Measurements from ENCODE around the gene ANKRD12.
"Not testable (repeated sequence)": the region's sequence is repeated elsewhere in the genome, so short reads cannot be mapped to it uniquely, and the experiment has no call there.

The ANKRD12 gene

DNA sequence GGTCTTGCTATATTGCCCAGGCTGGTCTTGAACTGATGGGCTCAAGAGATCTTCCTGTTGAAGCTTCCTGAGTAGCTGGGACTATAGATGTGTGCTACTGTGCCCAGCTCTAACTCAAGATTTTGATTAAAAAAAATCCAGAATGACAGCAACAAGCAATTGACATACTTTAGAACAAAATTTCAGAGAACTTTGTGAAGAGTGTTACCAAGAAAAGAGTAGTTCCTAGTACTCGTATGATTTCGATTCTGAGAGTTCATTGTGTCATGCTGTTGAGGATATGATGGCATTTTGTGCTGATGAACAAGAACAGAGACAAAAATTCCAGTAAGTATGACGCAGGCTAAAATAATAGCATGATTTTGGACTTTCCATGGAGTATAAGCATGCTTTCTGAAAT, 107.8 kb downstream of the ANKRD12 start:
- ATAC-seq (replicated peaks) (no peak), DNase-seq (no peak)
- peaks cover 7 to 11% of the 10 kb centered on the region in 2 donors for H3K4me1 Mint-ChIP-seq (ENCODE audit: low read depth in 2 of 2)
- no peaks in the 10 kb centered on the region for H3K9me3 Mint-ChIP-seq
- H3K27ac Mint-ChIP-seq, result no peak overlapping the region
- H3K4me3 Mint-ChIP-seq, result no peak overlapping the region
- peaks cover 31% of the 10 kb centered on the region for H3K36me3 Mint-ChIP-seq (ENCODE audit: insufficient read depth)
- no peaks in the 10 kb centered on the region for H3K27me3 Mint-ChIP-seq

DNA sequence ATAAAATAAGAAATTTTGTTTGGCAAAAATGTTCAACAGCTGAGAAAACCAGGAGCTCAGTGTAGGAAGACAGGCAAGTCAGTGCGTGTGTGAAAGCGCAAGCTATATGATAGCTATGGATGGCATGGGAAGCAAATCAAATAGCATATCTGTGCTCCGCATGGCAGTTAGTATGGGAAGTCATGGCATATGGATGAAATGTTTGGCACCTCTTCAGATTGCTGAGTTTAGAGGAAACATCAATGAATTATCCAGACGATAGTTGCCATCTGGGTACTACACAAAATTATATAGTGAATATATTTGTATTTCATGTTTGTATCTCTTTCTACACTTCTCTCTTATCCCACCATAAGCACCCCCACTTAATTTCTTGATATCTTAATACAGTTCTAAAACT, 112.1 kb downstream of the ANKRD12 start:
- Mint-ChIP-seq H3K9me3 (no peaks in the 10 kb centered on the region), H3K4me3 (no peak overlapping the region), H3K27me3 (no peaks in the 10 kb centered on the region), H3K36me3 (ENCODE audit: insufficient read depth) (peaks cover 28% of the 10 kb centered on the region), H3K27ac (no peak overlapping the region), H3K4me1 (ENCODE audit: low read depth in 2 of 2) (peaks cover 6 to 8% of the 10 kb centered on the region in 2 donors)
- DNase-seq (no peak), ATAC-seq (replicated peaks) (no peak)

DNA sequence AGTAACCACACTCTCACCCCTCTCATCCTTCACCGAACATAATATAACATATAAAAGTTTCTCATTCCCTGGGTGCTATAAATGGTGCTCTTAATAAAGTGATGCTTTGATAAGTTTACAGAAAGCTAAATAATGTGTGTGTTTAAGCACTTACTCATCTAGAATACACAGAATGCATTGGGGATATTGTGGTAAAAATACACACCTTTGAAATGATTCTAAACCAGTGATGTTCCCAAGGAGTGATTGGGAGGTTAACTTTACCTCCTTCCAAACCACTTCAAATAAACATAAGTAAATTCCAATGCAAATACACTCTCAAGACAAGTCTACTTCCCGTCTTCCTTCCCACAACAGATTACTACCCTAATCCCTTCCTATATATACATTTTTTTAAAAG, 112.7 kb downstream of the ANKRD12 start:
- no peak overlapping the region for H3K4me3 Mint-ChIP-seq
- H3K9me3 Mint-ChIP-seq, result no peaks in the 10 kb centered on the region
- H3K27me3 Mint-ChIP-seq, result no peaks in the 10 kb centered on the region
- H3K36me3 Mint-ChIP-seq (ENCODE audit: insufficient read depth), result peaks cover 26% of the 10 kb centered on the region
- H3K4me1 Mint-ChIP-seq (ENCODE audit: low read depth in 2 of 2), result peaks cover 3 to 8% of the 10 kb centered on the region in 2 donors
- DNase-seq (no peak), ATAC-seq (replicated peaks) (no peak)
- no peak overlapping the region for H3K27ac Mint-ChIP-seq

DNA sequence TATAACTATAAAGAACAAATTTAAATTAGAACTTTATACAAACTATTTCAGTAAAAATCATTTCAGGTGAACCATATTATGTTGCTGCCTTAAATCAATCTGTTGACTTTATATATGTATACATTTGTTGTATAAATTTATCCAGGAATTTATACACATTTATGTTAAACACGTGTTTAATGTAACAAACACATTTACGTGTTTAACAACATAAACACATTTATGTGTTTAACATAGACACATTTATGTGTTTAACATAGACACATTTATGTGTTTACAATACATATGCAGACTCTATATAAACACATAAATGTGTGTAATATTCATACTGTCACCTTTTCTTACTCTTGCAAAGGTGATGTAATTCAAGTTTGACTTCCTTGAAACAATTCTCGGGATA, 122.6 kb downstream of the ANKRD12 start:
- Mint-ChIP-seq H3K27me3 (no peaks in the 10 kb centered on the region), H3K36me3 (ENCODE audit: insufficient read depth) (peaks cover 33% of the 10 kb centered on the region), H3K27ac (no peak overlapping the region), H3K4me3 (no peak overlapping the region), H3K4me1 (ENCODE audit: low read depth in 2 of 2) (peaks cover 3 to 19% of the 10 kb centered on the region in 2 donors), H3K9me3 (peaks cover 0 to 13% of the 10 kb centered on the region in 2 donors)
- no peak for DNase-seq
- ATAC-seq (replicated peaks), result no peak

DNA sequence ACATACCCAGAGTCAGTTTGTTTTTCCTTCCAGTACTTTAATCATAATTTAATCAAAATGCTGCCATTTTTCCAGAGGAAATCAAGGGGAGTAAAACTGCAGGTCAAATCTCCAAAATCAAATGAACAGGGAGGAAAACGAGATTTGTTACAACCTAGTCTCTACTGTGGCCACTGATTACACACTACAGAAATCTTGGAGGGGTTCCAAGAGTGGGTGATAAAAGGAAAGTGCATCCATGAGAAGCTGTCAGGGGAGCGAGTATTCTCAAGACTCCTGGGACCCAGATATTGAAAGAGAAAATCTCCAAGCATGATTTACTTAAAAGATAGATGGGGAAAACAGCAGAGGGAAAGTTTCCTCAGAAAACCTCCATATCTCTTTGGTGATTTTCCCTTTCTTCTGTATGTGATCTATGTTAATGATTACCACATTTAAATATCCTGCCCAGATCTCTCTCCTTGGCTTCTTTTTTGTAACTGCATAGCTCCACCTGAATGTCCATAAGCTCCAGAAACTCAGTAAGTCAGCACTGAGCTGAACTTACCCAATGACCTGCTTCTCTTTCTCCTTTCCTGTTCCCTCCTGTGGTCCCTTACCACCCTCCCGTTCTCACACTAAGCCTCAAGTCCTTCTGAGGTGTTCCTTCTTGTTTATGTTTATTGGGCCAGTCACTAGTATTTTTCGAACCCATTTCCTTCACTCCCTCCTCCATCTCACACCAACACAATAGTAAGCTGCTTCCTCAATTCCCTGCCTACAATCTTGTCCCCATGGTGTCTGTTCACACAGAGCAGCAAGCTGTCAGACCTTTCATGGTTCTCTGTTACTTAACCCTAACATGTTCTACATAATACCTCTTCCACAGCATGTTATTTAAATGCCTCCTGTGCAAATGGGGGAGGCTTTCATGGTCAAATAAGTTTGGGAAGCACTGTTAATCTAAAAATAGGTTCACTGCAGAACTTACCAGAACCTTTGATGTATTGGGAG, 124.1 kb downstream of the ANKRD12 start:
- Mint-ChIP-seq H3K4me3 (no peak overlapping the region), H3K9me3 (peaks cover 0 to 3% of the 10 kb centered on the region in 2 donors), H3K4me1 (ENCODE audit: low read depth in 2 of 2) (peaks cover 3 to 13% of the 10 kb centered on the region in 2 donors), H3K27me3 (no peaks in the 10 kb centered on the region), H3K27ac (peak overlapping the region; percentile 7 to 85), H3K36me3 (ENCODE audit: insufficient read depth) (peaks cover 27% of the 10 kb centered on the region)
- DNase-seq, result no peak
- ATAC-seq (replicated peaks), result no peak

DNA sequence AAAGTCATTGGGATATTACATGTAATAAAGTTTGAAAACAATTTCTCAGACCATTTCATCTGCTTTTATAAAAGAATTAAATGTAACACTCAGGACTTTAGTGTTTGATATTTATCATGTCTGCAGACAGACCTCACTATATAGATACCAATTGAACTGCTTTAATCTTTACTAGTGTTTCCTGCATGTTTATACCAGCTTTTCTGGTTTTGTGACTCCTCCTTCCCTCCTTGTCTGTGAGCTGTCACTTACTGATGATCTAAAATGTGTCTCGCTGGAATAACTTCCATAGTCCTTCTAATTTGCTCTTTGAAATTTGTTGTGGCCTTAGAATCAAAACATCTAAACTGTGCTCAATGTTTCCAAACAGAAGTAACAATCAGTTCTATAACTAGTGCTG, 126.7 kb downstream of the ANKRD12 start:
- no peaks in the 10 kb centered on the region for H3K27me3 Mint-ChIP-seq
- peaks cover 26% of the 10 kb centered on the region for H3K36me3 Mint-ChIP-seq (ENCODE audit: insufficient read depth)
- no peak for DNase-seq
- H3K9me3 Mint-ChIP-seq, result no peaks in the 10 kb centered on the region
- no peak for ATAC-seq (replicated peaks)
- no peak overlapping the region for H3K4me3 Mint-ChIP-seq
- H3K4me1 Mint-ChIP-seq (ENCODE audit: low read depth in 2 of 2), result peaks cover 3 to 13% of the 10 kb centered on the region in 2 donors
- peak overlapping the region in 1 of 2 donors; percentile 62 for H3K27ac Mint-ChIP-seq

DNA sequence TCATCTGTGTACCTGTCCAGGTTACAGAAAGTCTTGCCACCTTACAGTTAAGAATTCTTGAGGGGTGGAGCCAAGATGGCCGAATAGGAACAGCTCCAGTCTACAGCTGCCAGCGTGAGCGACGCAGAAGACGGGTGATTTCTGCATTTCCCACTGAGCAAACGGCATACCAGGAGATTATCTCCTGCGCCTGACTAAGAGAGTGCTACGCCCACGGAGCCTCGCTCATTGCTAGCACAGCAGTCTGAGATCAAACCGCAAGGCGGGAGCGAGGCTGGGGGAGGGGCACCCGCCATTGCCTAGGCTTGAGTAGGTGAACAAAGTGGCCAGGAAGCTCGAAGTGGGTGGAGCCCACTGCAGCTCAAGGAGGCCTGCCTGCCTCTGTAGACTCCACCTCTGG, 128.2 kb downstream of the ANKRD12 start:
- not testable (repeated sequence) for H3K27me3 Mint-ChIP-seq; DNase-seq; H3K27ac Mint-ChIP-seq; H3K9me3 Mint-ChIP-seq; ATAC-seq (replicated peaks); H3K4me3 Mint-ChIP-seq
- H3K36me3 Mint-ChIP-seq (ENCODE audit: insufficient read depth), result peaks cover 26% of the 10 kb centered on the region
- peaks cover 3 to 12% of the 10 kb centered on the region in 2 donors for H3K4me1 Mint-ChIP-seq (ENCODE audit: low read depth in 2 of 2)

DNA sequence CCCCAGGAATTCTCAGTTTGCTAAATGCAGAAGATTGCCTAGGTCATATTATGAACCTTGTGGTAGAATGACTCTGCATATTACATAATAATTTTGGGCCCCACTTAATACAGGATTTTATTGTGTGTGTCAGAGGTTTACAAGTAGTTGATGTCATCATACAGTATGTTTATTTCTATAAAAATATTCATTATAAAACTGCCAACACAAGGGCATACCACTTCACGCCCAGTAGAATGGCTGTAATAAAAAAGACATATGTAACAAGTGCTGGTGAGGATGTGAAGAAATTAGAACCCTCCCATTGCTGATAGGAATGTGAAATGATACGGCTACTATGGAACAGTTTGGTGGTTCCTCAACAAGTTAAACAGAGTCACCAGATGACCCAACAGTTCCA, 136.6 kb downstream of the ANKRD12 start:
- Mint-ChIP-seq H3K9me3 (no peaks in the 10 kb centered on the region), H3K27me3 (no peaks in the 10 kb centered on the region), H3K27ac (no peak overlapping the region), H3K36me3 (ENCODE audit: insufficient read depth) (peaks cover 63% of the 10 kb centered on the region), H3K4me1 (ENCODE audit: low read depth in 2 of 2) (no peaks in the 10 kb centered on the region), H3K4me3 (no peak overlapping the region)
- no peak for ATAC-seq (replicated peaks)
- no peak for DNase-seq

DNA sequence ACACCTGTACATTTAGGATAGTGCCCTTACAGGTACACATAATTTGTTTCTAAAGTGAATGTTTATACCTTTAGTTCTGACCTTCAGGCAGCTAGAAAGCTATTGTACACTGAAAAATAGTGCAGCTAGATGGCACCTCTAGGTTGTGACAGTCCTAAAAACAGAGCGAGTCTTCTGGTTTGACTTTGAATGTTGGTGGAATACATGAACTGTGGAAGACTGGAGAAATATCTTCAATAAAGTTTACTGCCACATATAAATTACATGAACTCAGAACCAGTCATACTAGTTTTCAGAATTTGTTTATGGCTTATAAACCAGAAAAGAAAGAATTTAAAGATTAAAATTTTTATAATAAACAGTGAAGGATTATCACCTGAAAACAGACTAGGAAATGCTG, 139.3 kb downstream of the ANKRD12 start:
- ATAC-seq (replicated peaks) (no peak), DNase-seq (no peak)
- H3K27me3 Mint-ChIP-seq, result no peaks in the 10 kb centered on the region
- H3K27ac Mint-ChIP-seq, result peak overlapping the region in 1 of 2 donors; percentile 77
- no peak overlapping the region for H3K4me3 Mint-ChIP-seq
- peaks cover 81% of the 10 kb centered on the region for H3K36me3 Mint-ChIP-seq (ENCODE audit: insufficient read depth)
- no peaks in the 10 kb centered on the region for H3K9me3 Mint-ChIP-seq
- H3K4me1 Mint-ChIP-seq (ENCODE audit: low read depth in 2 of 2), result no peaks in the 10 kb centered on the region

DNA sequence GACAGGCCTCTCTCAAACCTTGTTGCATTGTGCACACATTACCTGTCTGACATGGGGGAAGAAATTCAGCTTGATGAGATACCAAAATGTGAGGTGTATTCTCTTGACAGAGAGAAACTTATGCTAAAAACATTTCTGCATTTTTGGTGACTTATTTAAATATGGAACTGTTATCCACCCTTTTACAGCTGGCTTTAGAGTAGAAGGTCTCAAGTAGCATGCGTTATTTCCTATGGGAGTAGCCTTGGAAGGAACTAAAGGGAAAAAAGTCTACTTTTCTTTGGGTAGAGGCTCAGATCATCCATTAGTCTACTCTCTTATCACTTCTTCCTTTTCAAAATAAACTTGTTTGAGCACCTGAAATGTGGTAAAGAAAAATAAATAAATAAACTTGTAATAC, 141.4 kb downstream of the ANKRD12 start:
- Mint-ChIP-seq H3K27me3 (no peaks in the 10 kb centered on the region), H3K4me3 (no peak overlapping the region), H3K4me1 (ENCODE audit: low read depth in 2 of 2) (no peaks in the 10 kb centered on the region), H3K36me3 (ENCODE audit: insufficient read depth) (peaks cover 71% of the 10 kb centered on the region), H3K9me3 (no peaks in the 10 kb centered on the region), H3K27ac (peak overlapping the region; percentile 28 to 66)
- no peak for DNase-seq
- ATAC-seq (replicated peaks), result no peak

DNA sequence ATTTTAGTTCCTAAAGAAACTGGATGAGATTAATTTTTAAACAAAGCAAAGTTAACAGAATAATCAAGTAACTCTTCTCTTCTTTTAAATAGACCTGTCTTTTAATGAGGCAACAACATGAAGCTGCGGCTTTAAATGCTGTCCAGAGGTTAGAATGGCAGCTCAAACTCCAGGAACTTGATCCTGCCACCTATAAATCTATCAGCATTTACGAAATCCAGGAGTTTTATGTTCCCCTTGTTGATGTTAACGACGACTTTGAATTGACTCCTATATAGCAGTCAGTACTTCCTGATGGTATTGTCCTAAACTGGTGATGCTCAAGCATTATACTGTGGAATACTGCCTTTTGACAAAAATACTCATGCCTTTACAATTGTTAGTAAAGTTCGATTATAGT, 144.3 kb downstream of the ANKRD12 start:
- H3K36me3 Mint-ChIP-seq (ENCODE audit: insufficient read depth), result peaks cover 61% of the 10 kb centered on the region

DNA sequence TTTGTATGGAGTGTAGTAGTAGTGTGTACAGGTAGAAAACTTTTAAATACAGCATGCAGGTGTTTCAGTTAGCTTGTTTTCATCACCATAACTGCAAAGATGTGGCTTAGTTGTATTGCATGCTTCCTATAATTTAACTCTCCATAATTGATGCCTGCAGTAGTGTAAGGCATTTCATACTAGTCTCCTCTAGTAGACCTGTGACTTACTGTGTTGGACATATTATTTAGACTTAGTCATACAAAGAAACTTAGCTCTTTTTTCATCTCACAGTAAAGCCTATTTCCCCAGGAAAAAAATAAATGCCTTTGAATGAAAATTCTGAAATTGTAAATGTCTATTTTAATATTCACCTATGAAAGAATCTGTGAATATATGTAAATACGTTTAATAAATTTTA, 145.2 kb downstream of the ANKRD12 start:
- no peak for ATAC-seq (replicated peaks)
- no peak overlapping the region for H3K4me3 Mint-ChIP-seq
- H3K27me3 Mint-ChIP-seq, result no peaks in the 10 kb centered on the region
- no peaks in the 10 kb centered on the region for H3K9me3 Mint-ChIP-seq
- no peak for DNase-seq
- no peak overlapping the region for H3K27ac Mint-ChIP-seq
- H3K4me1 Mint-ChIP-seq (ENCODE audit: low read depth in 2 of 2), result no peaks in the 10 kb centered on the region
- H3K36me3 Mint-ChIP-seq (ENCODE audit: insufficient read depth), result peaks cover 54% of the 10 kb centered on the region

More for the DNA sequence above, 144.3 kb downstream of the ANKRD12 start:
- Mint-ChIP-seq H3K9me3 (no peaks in the 10 kb centered on the region), H3K4me3 (no peak overlapping the region), H3K27ac (peak overlapping the region in 1 of 2 donors; percentile 49), H3K27me3 (no peaks in the 10 kb centered on the region), H3K4me1 (ENCODE audit: low read depth in 2 of 2) (no peaks in the 10 kb centered on the region)
- DNase-seq (no peak), ATAC-seq (replicated peaks) (no peak)

DNA sequence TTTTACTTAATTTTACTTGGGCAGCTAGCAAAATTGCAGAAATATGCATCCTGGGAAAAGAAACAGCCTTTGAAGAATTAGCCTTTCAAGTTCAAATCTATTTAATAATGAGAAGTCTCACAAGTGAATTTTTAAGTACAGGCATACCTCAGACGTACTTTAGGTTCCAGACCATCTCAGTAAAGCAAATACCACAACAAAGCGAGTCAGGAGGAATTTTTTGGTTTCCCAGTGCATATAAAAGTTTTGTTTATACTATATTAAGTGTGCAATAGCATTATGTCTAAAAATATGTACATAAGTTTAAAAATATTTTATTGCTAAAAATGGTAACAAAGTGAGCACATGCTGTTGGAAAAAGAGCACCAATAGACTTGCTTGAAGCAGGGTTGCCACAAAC, 147.2 kb downstream of the ANKRD12 start:
- H3K4me1 Mint-ChIP-seq (ENCODE audit: low read depth in 2 of 2), result no peaks in the 10 kb centered on the region
- no peak for DNase-seq
- H3K27ac Mint-ChIP-seq, result no peak overlapping the region
- no peaks in the 10 kb centered on the region for H3K27me3 Mint-ChIP-seq
- no peak overlapping the region for H3K4me3 Mint-ChIP-seq
- peaks cover 34% of the 10 kb centered on the region for H3K36me3 Mint-ChIP-seq (ENCODE audit: insufficient read depth)
- ATAC-seq (replicated peaks), result no peak
- no peaks in the 10 kb centered on the region for H3K9me3 Mint-ChIP-seq

DNA sequence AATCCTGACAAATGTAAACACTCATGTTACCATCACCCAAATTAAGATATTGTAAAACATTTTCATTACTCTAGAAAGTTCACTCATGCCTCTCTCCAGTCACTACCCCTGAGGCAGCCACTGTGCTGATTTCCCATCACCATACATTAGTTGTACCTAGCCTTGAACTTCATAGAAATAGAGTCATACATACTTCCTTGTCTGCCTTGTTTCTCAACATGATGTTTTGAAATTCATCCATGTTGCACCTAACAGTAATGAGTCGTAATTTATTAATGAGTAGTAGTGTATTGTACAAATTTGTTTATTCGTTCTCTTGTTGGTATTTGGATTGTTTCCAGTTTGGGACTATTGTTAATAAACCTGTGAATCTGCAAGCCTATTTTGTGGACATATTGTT, 149.0 kb downstream of the ANKRD12 start:
- DNase-seq (no peak), ATAC-seq (replicated peaks) (no peak)
- Mint-ChIP-seq H3K9me3 (no peaks in the 10 kb centered on the region), H3K27ac (no peak overlapping the region), H3K27me3 (no peaks in the 10 kb centered on the region), H3K4me1 (ENCODE audit: low read depth in 2 of 2) (no peaks in the 10 kb centered on the region), H3K4me3 (no peak overlapping the region), H3K36me3 (ENCODE audit: insufficient read depth) (peaks cover 19% of the 10 kb centered on the region)

All from effector memory CD8-positive, alpha-beta T cell (primary cell).